HEK293T (cell line): ENCODE data around the gene KDM4C.

ENCODE experiments used
- CTCF ChIA-PET: fragments of 350-600 bp; formaldehyde crosslinking; extraction: SDS; loops from one replicate; lab custom pipeline; 2021; ENCODE audit warnings: antibody characterized with exemption, inconsistent platforms; lab: Yijun Ruan, JAX
- POLR2A ChIA-PET: fragments of 350-600 bp; formaldehyde crosslinking; extraction: SDS; loops from one replicate; lab custom pipeline; 2020; ENCODE audit warnings: antibody characterized with exemption, inconsistent platforms; lab: Yijun Ruan, JAX
- DNase-seq: peaks from one replicate; pipeline ENCODE4 v3.0.0; 2012; ENCODE audit warnings: mixed read lengths; ENCODE audit errors: extremely low spot score
- ARNT ChIP-seq: fragments of 450-650 bp; IDR thresholded peaks from 2 replicates; pipeline ENCODE4 v1.6.1; 2017; ENCODE audit warnings: mild to moderate bottlenecking
- BHLHE40 ChIP-seq: fragments of 450-650 bp; IDR thresholded peaks from 2 replicates; pipeline ENCODE4 v1.6.1; 2016; ENCODE audit warnings: mild to moderate bottlenecking, moderate library complexity, borderline replicate concordance
- CTBP1 ChIP-seq: fragments of 450-650 bp; IDR thresholded peaks from 2 replicates; pipeline ENCODE4 v1.6.1; 2016; ENCODE audit warnings: borderline replicate concordance
- ELF4 ChIP-seq: fragments of 450-650 bp; IDR thresholded peaks from 2 replicates; pipeline ENCODE4 v1.6.1; 2017; ENCODE audit warnings: antibody characterized with exemption
- FOXA1 ChIP-seq: fragments of 450-650 bp; IDR thresholded peaks from 2 replicates; pipeline ENCODE4 v1.6.1; 2016; ENCODE audit warnings: mild to moderate bottlenecking
- FOXK2 ChIP-seq: fragments of 450-650 bp; IDR thresholded peaks from 2 replicates; pipeline ENCODE4 v1.6.1; 2016; ENCODE audit warnings: mild to moderate bottlenecking
- FOXM1 ChIP-seq: fragments of 450-650 bp; IDR thresholded peaks from 2 replicates; pipeline ENCODE4 v1.6.1; 2017; ENCODE audit warnings: mild to moderate bottlenecking, borderline replicate concordance
- HDGF ChIP-seq: fragments of 450-650 bp; IDR thresholded peaks from 2 replicates; pipeline ENCODE4 v1.6.1; 2017; ENCODE audit warnings: antibody characterized with exemption, borderline replicate concordance
- L3MBTL2 ChIP-seq: fragments of 450-650 bp; conservative IDR thresholded peaks from 2 replicates; pipeline ENCODE4 v1.6.1; 2016; ENCODE audit warnings: mild to moderate bottlenecking
- LEF1 ChIP-seq: fragments of 450-650 bp; IDR thresholded peaks from 2 replicates; pipeline ENCODE4 v1.6.1; 2017; ENCODE audit warnings: mild to moderate bottlenecking, borderline replicate concordance
- NFRKB ChIP-seq: fragments of 450-650 bp; IDR thresholded peaks from 2 replicates; pipeline ENCODE4 v1.6.1; 2016; ENCODE audit warnings: mild to moderate bottlenecking, moderate library complexity
- SP1 ChIP-seq: fragments of 450-650 bp; IDR thresholded peaks from 2 replicates; pipeline ENCODE4 v1.6.1; 2017
- SUZ12 ChIP-seq: fragments of 450-650 bp; IDR thresholded peaks from 2 replicates; pipeline ENCODE4 v1.6.1; 2016; ENCODE audit warnings: mild to moderate bottlenecking
- TARDBP ChIP-seq: fragments of 450-650 bp; IDR thresholded peaks from 2 replicates; pipeline ENCODE4 v1.6.1; 2016
- ZNF384 ChIP-seq: fragments of 450-650 bp; IDR thresholded peaks from 2 replicates; pipeline ENCODE4 v1.6.1; 2016
- TF ChIP-seq, protein P1 (sequence below): fragments of 450-650 bp; IDR thresholded peaks from 2 replicates; pipeline ENCODE4 v1.6.1; 2016

Gene KDM4C

GRCh38 chr9:6977761-6978160, 220.0 kb downstream of the KDM4C start:
- TF ChIP-seq FOXA1 (no peak), L3MBTL2 (no peak), BHLHE40 (no peak), FOXK2 (no peak), SP1 (no peak)
- no peak for DNase-seq
- ChIA-PET POLR2A (no interaction called here), CTCF (no interaction called here)

GRCh38 chr9:6978591-6978990, 220.8 kb downstream of the KDM4C start:
- TF ChIP-seq CTBP1, result no peak
- TF ChIP-seq ELF4, result no peak
- TF ChIP-seq FOXK2, result no peak
- no peak for TF ChIP-seq L3MBTL2
- no peak for TF ChIP-seq ZNF384
- no peak for TF ChIP-seq TARDBP
- TF ChIP-seq, protein P1, sequence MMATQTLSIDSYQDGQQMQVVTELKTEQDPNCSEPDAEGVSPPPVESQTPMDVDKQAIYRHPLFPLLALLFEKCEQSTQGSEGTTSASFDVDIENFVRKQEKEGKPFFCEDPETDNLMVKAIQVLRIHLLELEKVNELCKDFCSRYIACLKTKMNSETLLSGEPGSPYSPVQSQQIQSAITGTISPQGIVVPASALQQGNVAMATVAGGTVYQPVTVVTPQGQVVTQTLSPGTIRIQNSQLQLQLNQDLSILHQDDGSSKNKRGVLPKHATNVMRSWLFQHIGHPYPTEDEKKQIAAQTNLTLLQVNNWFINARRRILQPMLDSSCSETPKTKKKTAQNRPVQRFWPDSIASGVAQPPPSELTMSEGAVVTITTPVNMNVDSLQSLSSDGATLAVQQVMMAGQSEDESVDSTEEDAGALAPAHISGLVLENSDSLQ, result no peak
- no peak for TF ChIP-seq HDGF
- TF ChIP-seq ARNT, result no peak
- TF ChIP-seq FOXA1, result no peak
- no peak for TF ChIP-seq LEF1
- TF ChIP-seq BHLHE40, result no peak
- no peak for TF ChIP-seq NFRKB
- TF ChIP-seq SP1, result no peak
- no peak for TF ChIP-seq SUZ12
- TF ChIP-seq FOXM1, result no peak
- DNase-seq, result no peak
- ChIA-PET POLR2A (no interaction called here), CTCF (no interaction called here)

DNA sequence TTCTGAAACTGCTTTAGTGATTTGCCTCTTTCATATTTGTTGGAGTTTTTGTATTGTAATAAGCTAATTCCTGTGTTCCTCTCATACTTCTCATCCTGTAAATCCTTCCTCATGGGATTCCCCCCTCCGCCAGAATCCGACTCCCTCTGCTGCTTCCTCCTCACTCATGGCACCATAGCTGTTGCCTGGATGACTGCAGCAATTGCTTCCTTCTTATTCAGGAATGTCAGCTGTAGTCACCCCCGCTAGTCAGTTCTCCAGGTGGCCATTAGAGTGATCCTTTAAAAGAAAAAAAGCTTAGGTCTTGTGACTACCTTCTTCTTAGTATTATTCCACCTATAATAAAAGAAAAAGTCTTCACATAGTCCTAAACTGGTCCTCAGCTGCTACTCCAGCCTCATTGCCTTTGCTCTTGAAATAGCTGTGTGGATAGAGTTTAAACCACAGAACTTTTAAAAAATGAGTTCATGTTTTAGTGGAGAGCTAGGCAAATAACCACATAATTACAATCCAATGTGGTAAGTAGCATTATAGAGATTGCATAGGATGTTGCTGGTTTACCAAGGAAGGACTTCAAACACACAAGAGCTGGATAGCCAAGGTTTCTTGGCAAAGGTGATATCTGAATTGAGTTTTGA, 227.3 kb downstream of the KDM4C start:
- TF ChIP-seq BHLHE40 (no peak), LEF1 (no peak), L3MBTL2 (no peak), FOXM1 (no peak), CTBP1 (no peak), ZNF384 (no peak), TARDBP (no peak), HDGF (no peak), SP1 (no peak), ARNT (no peak), FOXK2 (no peak)
- TF ChIP-seq, protein P1, result no peak
- DNase-seq, result no peak
- ChIA-PET CTCF (no interaction called here), POLR2A (no interaction called here)

- CTCF ChIA-PET, result interaction anchor here (0.6 kb wide), 1 partner anchor 766 kb away, joined by 3 read pairs; no protein-coding TSS in a partner anchor
- TF ChIP-seq LEF1 (no peak), ELF4 (no peak), SUZ12 (no peak), L3MBTL2 (no peak), TARDBP (no peak), CTBP1 (no peak), FOXM1 (no peak), BHLHE40 (no peak), FOXK2 (no peak), FOXA1 (no peak), ARNT (no peak), SP1 (no peak), HDGF (no peak), NFRKB (no peak), ZNF384 (no peak)
- TF ChIP-seq, protein P1, result no peak
- no peak for DNase-seq
- POLR2A ChIA-PET, result no interaction called here
Observed at GRCh38 chr9:6986141-6986815, 228.5 kb downstream of the KDM4C start.

DNA sequence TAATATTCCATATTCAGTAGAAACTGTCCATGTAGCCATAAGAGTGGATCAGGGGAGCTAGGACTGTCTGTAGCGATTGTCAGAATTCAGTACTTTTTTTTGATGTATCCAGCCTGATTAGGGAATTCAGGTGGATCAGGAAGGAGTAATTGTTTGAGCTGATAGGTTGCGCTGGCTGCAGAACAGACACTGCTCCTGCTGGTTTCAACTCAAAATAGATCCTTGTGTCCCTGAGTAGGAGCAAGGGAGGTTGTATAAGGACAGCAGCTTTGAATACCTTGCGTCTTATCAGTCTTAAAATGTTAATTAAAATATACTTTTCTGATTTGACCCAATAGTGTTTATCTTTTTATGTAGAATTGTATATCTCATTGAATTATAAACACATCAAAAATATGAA, 229.6 kb downstream of the KDM4C start:
- TF ChIP-seq FOXM1 (no peak), NFRKB (no peak), FOXK2 (no peak), SP1 (no peak), L3MBTL2 (no peak), TARDBP (no peak), FOXA1 (no peak), CTBP1 (no peak), ARNT (no peak), ELF4 (no peak)
- TF ChIP-seq, protein P1, result no peak
- ChIA-PET CTCF (no interaction called here), POLR2A (no interaction called here)
- DNase-seq, result no peak
